ENCODE measurements around the gene PDE7B. TPM values are rescaled to one million over a fixed set of nuclear protein-coding genes. Genes with fewer than 3 reads are reported as not detected.

The PDE7B gene
- total RNA-seq, 1 donor from 2014 or later: 0.62 TPM

GRCh38 chr6:135819665-135820064 is 31.8 kb upstream of the PDE7B start:
- Mint-ChIP-seq H3K36me3 (ENCODE audit: low read depth, unreplicated experiment) (no peaks in the 10 kb centered on the region), H3K4me1 (ENCODE audit: unreplicated experiment) (peaks cover 14% of the 10 kb centered on the region), H3K27me3 (ENCODE audit: unreplicated experiment) (no peaks in the 10 kb centered on the region), H3K9me3 (ENCODE audit: unreplicated experiment) (no peaks in the 10 kb centered on the region), H3K4me3 (ENCODE audit: unreplicated experiment) (no peak overlapping the region), H3K27ac (ENCODE audit: unreplicated experiment) (no peak overlapping the region)
- TF ChIP-seq CTCF (IDR thresholded peaks at IDR 0.05; ENCODE audit: unreplicated experiment): no peak
- DNase-seq (ENCODE audit: low spot score): no peak

- H3K27ac Mint-ChIP-seq (ENCODE audit: unreplicated experiment): no peak overlapping the region
- TF ChIP-seq CTCF (IDR thresholded peaks at IDR 0.05; ENCODE audit: unreplicated experiment): no peak
- no peaks in the 10 kb centered on the region for H3K27me3 Mint-ChIP-seq (ENCODE audit: unreplicated experiment)
- no peak overlapping the region for H3K4me3 Mint-ChIP-seq (ENCODE audit: unreplicated experiment)
- H3K9me3 Mint-ChIP-seq (ENCODE audit: unreplicated experiment): no peaks in the 10 kb centered on the region
- H3K4me1 Mint-ChIP-seq (ENCODE audit: unreplicated experiment): peaks cover 9% of the 10 kb centered on the region
- no peaks in the 10 kb centered on the region for H3K36me3 Mint-ChIP-seq (ENCODE audit: low read depth, unreplicated experiment)
- DNase-seq (ENCODE audit: low spot score): no peak
Observed at GRCh38 chr6:135820340-135820739, 31.2 kb upstream of the PDE7B start.

- no peaks in the 10 kb centered on the region for H3K4me1 Mint-ChIP-seq (ENCODE audit: unreplicated experiment)
- no peak for DNase-seq (ENCODE audit: low spot score)
- no peaks in the 10 kb centered on the region for H3K27me3 Mint-ChIP-seq (ENCODE audit: unreplicated experiment)
- no peak for TF ChIP-seq CTCF (IDR thresholded peaks at IDR 0.05; ENCODE audit: unreplicated experiment)
- H3K9me3 Mint-ChIP-seq (ENCODE audit: unreplicated experiment): no peaks in the 10 kb centered on the region
- no peak overlapping the region for H3K27ac Mint-ChIP-seq (ENCODE audit: unreplicated experiment)
- no peak overlapping the region for H3K4me3 Mint-ChIP-seq (ENCODE audit: unreplicated experiment)
- H3K36me3 Mint-ChIP-seq (ENCODE audit: low read depth, unreplicated experiment): no peaks in the 10 kb centered on the region
Observed at GRCh38 chr6:135823851-135824250, 27.6 kb upstream of the PDE7B start.

- no peak for TF ChIP-seq CTCF (IDR thresholded peaks at IDR 0.05; ENCODE audit: unreplicated experiment)
- Mint-ChIP-seq H3K4me1 (ENCODE audit: unreplicated experiment) (no peaks in the 10 kb centered on the region), H3K4me3 (ENCODE audit: unreplicated experiment) (no peak overlapping the region), H3K27me3 (ENCODE audit: unreplicated experiment) (no peaks in the 10 kb centered on the region), H3K9me3 (ENCODE audit: unreplicated experiment) (no peaks in the 10 kb centered on the region), H3K27ac (ENCODE audit: unreplicated experiment) (no peak overlapping the region), H3K36me3 (ENCODE audit: low read depth, unreplicated experiment) (no peaks in the 10 kb centered on the region)
- no peak for DNase-seq (ENCODE audit: low spot score)
Observed at GRCh38 chr6:135826236-135826804, 25.2 kb upstream of the PDE7B start.

- H3K27ac Mint-ChIP-seq (ENCODE audit: unreplicated experiment): no peak overlapping the region
- no peaks in the 10 kb centered on the region for H3K36me3 Mint-ChIP-seq (ENCODE audit: low read depth, unreplicated experiment)
- H3K27me3 Mint-ChIP-seq (ENCODE audit: unreplicated experiment): no peaks in the 10 kb centered on the region
- no peak for DNase-seq (ENCODE audit: low spot score)
- H3K9me3 Mint-ChIP-seq (ENCODE audit: unreplicated experiment): no peaks in the 10 kb centered on the region
- no peak for TF ChIP-seq CTCF (IDR thresholded peaks at IDR 0.05; ENCODE audit: unreplicated experiment)
- H3K4me3 Mint-ChIP-seq (ENCODE audit: unreplicated experiment): no peak overlapping the region
- H3K4me1 Mint-ChIP-seq (ENCODE audit: unreplicated experiment): peaks cover 15% of the 10 kb centered on the region
Observed at GRCh38 chr6:135828021-135828420, 23.5 kb upstream of the PDE7B start.

Measured in endothelial cell (in vitro differentiated cells).